NCI-H1092 treated with DMSO at 0.1 percent for 48 hours (cell line): ENCODE data around the gene BCAS4.
"Not testable (repeated sequence)": the region's sequence is repeated elsewhere in the genome, so short reads cannot be mapped to it uniquely, and the experiment has no call there.

Source experiments
- DNase-seq: peaks from one replicate; lab custom pipeline; 2025; lab: John Stamatoyannopoulos, UW

The BCAS4 gene, protein sequence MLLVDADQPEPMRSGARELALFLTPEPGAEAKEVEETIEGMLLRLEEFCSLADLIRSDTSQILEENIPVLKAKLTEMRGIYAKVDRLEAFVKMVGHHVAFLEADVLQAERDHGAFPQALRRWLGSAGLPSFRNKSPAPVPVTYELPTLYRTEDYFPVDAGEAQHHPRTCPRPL

DNA sequence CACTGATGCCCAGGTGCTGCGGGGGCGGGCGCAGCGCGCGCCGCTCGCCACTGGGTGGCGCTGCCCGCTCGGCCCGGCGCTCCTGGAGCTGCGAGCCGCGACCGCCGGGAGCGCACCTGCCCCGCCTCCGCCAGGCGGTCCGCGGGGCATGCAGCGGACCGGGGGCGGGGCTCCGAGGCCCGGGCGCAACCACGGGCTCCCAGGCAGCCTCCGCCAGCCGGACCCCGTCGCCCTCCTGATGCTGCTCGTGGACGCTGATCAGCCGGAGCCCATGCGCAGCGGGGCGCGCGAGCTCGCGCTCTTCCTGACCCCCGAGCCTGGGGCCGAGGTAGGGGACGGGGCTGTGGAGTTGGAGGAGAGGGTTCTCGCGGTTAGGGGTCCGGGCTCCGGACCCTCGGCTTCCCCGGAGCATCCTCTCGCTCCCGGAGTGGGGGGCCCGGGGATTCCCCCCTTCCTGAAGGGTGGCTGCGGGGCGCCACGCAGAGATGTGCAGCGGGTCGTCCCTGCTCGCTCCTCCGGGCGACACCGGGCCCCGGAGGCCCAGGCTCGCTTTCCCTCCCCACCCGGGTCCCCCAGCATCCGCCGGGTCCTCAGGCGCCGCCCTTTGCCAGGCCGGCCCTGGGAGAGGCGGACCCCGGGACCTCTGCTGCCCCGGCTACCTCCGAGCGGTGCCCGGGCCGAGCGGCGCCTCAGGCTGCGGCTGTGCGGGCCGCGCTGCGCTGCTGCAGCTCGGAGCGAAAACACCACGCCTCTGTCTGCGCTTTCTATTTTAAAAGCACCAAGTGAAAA lies at the start of gene BCAS4:
Gene BCAS4 (plus strand): TSS at position 216 of the 789 bp plus-strand sequence. CDS start 23 bp downstream, at position 239.
- peak; percentile 61 for DNase-seq

DNA sequence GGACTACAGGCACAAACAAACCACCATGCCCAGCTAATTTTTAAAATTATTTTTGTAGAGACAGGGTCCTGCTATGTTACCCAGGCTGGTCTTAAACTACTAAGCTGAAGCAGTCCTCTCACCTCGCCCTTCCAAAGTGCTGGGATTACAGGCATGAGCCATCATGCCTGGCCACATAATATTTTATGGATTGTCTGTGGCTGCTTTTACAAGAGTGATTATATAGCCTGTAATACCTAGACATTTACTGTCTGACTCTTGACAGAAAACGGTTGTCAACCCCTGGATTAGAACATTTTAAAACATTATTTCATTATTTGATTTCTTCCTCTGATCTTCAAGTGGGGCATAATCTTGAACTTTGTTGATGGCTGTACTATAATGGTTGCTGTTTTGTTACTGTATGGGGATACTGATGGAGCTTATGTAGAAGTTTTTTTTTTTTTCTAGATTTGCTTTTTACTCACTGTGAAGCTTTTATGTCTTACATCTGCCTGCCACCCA lies 49.2 kb upstream of the BCAS4 start:
- DNase-seq, result no peak

DNA sequence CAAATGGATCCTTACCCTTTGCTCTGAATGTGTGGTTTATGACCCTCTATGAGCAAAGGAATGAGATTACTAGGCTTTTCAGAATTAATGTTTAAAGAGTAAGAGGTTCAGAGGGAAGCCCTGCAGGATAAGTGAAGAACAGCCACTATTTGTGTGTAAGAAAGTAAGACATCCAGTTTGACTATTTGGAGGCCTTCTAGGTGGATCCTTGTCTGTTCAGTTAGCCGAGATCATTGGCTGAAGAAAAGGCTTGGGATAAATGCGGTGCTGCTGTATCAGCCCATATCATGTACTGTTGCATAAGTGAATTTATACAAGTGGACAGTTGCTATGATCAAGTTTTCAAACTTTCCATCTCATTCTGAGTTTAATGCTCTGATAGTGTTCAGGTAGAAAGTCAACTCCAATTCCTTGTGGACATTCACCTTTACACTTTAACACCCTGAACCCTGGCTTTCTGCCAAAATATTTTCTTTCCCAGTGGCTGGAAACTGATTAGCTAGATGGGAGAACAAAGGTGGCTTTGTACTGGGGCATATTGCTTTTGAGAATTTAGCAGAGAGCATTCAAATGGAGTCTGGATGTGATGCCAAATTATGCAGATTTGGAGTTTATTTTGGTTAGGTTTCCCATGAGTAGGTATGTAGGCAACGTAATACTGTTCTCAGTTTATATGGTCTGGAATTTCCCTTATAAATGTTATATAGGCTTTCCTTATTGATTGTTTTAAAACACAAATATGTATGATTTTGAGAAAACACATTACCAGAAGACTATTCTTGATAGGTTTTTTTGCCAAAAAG lies 48.5 kb upstream of the BCAS4 start:
- DNase-seq, result no peak

DNA sequence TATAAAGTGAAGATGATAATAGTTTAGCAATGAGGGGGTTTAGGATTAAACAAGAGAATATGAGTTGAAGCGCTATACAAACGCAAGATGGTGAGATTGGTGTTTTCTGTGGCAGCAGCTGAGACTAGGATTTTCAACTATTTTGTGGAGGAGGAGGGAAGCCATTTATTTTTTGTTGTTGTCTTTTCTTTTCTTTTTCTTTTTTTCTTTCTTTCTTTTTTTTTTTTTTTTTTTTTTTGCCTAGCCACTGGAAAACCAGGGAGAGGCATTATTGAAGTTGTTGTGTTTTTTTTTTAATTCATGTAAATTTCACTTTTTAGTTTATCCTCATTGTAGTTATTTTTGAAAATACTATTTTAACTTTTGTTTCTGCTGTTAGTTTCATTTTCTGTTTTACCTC lies 47.6 kb upstream of the BCAS4 start:
- DNase-seq, result no peak

DNA sequence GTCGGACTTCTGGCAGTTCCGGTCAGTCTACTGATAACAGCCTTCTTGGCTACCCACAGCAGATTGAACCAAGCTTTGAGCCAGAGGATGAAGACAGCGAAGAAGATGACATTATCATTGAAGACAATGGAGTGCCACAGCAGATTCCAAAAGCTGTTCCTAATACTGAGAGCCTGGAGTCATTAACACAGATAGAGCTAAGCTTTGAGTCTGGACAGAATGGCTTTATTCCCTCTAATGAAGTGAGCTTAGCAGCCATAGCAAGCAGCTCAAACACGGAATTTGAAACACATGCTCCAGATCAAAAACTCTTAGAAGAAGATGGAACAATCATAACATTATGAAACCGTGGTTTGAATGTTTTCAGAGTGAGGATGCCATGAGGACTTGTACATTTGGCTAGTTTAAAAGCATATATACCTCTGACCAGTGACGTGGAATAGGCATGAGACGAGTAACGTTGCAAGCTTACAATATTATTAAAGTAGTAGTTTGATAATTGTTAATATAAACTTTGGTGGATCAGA lies 44.7 kb upstream of the BCAS4 start:
- DNase-seq, result no peak

DNA sequence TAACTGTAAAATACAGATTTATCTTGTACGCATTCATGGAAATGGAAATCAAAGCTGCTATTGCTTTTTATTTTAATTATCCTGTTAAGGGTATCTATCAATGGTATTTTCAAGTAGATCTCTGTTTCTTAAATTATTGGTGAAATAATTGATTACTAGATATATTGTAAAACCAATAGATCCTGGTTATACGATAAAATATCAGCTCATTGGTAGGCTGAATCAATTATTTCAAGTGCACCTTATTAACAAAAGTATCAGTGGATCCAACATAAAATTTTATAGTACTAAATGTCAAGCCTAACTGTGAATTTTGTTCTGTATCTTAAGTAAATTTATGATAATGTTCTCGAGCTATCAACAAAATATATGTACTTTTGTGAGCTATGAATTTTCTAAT lies 41.7 kb upstream of the BCAS4 start:
- DNase-seq, result no peak

DNA sequence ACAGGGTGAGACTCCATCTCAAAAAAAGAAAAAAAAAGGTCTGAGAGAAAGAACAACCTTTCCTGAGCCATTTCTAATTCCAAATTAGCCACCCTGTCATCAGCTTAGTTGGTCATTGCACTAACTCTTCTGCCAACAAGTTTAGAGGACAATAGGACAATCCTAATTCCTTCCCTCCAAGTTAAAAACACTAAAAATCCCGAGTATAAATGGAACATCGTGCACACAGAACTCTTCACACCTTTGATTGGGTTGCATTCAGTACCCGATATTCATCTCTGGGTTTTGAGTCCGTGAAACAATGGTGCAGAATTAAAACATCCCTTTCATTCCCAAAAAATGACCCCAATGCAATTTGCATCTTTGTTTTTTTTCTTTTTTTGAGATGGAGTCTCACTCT lies 40.4 kb upstream of the BCAS4 start:
- no peak for DNase-seq

DNA sequence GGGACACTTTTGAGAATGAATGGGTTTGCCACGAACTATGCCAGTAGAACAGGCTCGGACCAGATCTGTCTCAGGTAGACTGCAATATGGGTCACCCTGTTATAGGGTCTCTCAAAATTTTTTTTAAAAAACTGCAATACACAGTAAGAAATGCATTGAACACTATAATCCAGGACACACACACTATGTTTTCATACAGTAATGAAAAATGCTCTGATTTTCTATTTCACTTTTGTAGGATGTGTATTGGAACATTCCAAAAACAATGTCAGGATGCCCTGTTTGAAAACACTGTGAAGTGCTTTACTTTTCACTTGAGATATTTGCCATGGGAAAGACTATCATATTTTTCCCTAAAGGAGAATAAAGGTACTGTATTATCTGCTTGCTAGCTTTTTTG lies 38.4 kb upstream of the BCAS4 start:
- DNase-seq, result no peak

DNA sequence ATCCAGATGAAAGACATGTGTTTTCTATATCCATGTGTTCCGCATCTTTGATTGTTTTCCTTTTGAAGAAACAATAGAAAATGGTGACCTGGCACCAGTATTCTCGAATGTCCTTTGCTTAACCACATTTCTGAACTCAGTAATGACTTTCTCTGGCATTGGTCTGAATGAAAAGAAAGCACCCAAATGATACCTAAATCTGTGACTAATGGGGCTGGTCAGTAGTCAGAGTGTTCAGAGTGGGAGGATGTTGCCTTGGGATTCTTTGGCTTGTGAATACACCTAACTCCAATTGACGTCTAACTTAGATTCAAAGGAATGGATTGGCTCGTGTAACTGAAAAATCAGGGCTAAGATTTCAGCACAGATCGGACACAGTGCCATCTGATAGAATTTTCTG lies 36.4 kb upstream of the BCAS4 start:
- no peak for DNase-seq

DNA sequence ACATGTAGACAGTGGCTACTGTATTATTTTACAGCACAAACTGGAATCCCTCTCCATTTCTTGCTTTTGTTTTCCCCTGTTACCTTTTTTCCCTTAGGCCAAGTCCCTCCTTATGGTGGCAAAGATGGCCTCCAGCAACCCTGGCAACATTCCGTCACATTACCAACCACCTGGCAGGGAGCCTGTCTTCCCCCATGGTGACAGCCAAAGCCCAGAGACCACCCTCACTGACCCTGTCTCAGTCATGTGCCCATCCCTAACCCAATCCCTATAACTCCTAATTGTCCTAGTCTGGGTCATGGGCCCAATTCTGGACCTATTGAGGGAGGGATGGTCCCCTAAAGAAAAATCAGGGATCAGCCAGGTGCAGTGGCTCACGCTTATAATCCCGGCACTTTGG lies 35.9 kb upstream of the BCAS4 start:
- no peak for DNase-seq

DNA sequence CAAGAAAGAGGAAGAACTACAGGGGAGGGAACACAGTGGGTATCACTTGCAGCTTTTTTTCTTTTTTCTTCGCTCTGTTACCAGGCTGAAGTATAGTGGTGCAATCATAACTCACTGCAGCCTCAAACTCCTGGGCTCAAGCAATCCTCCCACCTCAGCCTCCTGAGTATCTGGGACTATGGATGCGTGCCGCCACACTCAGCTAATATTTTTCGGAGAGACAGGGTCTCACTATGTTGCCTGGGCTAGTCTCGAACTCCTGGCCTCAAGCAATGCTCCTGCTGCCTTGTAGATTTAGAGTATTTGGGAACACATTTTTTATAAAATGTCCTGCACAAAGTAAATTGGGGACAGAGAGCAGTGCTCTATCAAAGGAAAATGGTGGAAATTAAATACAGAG lies 35.2 kb upstream of the BCAS4 start:
- no peak for DNase-seq

DNA sequence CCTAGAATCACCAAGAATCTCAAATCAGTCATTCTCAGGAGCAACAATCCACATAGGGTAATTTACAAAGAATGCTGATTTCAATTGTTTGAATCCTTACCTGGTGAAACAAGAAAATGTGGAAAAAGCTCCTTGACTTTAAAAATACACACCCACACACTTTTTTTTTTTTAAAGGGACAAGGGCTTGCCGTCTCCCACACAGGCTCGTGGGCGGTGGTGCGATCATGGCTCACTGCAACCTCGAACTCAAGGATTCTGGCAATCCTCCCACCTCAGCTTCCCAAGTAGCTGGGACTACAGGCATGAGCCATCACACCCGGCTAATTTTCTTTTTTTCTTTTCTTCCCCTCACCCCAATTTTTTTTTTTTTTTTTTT lies 32.8 kb upstream of the BCAS4 start:
- DNase-seq, result no peak

DNA sequence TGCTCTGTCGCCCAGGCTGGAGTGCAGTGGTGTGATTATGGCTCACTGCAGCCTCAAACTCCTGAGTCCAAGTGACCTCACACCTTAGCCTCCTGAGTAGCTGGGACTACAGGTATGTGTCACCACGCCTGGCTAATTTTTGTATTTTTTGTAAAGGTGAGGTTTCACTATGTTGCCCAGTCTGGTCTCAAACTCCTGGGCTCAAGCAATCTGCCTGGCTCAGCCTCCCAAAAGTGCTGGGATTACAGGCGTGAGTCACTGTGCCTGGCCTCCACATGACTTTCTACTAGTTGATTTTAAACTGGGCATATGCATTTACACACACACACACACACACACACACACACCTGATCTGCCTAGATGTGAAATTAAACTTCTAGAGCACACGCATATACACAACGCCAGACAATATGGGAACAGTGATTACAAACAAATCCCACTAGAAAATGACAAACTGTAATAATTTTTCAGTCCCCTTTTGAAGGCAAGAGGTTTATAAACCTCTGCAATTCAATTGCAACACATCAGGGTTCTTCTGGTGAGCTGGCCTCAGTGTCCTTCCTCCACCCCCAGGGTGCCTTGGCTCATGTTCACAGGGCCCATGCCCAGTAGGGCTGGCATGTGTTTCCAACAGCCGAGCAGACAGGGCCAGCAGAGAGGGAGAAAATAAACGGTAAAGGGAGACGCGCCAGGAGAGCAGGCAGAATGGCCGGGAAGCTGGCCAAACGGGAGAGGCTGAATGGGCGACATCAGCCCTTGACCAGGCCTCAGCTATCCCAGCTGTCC lies 32.2 kb upstream of the BCAS4 start:
- DNase-seq, result peak; percentile 98

DNA sequence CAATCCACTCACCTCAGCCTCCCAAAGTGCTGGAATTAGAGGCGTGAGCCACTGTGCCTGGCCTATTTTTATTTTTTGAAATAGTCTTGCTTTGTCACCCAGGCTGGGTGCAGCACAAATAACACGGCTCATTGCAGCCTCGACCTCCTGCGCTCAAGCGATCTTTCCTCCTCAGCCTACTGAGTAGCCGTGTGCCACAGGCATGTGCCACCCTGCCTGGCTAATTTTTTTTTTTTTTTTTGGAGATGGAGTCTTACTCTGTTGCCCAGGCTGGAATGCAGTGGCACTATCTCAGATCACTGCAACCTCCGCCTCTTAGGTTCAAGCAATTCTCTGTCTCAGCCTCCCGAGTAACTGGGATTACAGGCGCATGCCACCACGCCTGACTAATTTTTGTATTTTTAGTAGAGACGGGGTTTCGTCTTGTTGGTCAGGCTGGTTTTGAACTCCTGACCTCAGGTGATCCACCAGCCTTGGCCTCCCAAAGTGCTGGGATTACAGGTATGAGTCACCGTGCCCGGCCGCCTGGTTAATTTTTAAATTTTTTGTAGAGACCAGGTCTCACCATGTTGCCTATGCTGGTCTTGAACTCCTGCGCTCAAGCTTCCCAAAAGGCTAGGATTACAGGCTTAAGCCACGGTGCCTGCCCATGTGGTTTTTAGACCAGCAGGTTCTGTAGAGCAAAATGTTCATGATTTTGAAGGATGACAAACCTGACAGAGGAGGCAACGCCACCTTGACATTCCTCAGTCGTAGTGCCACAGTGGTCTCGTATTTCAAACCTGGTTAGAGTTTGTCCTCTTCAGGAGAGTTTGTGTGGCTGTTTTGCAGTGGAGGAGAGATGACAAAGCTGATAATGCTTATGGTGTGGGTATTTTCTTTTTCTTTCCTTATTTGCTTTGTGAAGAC lies 31.1 kb upstream of the BCAS4 start:
- not testable (repeated sequence) for DNase-seq

DNA sequence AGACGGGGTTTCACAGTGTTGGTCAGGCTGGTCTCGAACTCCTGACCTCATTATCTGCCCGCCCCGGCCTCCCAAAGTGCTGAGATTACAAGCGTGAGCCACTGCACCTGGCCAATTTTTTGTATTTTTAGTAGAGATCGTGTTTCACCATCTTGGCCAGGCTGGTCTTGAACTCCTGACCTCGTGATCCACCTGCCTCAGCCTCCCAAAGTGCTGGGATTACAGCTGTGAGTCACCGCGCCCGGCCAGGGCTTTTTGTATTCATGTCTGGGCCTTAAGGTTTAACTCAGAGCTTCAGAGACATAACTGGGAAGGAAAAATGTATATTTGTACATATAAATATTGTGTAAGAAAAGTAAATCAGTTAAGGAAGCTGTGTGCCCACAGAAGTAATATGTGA lies 29.6 kb upstream of the BCAS4 start:
- not testable (repeated sequence) for DNase-seq

DNA sequence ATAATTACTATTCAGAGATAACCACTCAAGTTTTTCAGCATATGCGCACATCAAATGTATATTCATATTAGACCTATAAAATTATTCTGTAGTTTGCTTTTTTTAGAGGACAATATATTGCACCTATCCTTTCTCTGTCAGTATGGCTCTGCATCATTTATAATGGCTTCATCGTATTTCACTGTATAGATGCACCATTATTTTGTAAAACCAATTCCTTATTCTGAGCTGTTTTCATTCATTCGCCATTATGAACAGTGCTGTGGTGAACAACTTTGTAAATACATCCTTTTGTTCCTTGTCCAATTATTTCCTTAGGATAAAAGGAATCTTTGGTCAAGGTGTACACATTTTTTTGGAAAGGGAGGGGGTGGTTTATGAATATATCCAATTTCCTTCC lies 29.2 kb upstream of the BCAS4 start:
- DNase-seq, result no peak

DNA sequence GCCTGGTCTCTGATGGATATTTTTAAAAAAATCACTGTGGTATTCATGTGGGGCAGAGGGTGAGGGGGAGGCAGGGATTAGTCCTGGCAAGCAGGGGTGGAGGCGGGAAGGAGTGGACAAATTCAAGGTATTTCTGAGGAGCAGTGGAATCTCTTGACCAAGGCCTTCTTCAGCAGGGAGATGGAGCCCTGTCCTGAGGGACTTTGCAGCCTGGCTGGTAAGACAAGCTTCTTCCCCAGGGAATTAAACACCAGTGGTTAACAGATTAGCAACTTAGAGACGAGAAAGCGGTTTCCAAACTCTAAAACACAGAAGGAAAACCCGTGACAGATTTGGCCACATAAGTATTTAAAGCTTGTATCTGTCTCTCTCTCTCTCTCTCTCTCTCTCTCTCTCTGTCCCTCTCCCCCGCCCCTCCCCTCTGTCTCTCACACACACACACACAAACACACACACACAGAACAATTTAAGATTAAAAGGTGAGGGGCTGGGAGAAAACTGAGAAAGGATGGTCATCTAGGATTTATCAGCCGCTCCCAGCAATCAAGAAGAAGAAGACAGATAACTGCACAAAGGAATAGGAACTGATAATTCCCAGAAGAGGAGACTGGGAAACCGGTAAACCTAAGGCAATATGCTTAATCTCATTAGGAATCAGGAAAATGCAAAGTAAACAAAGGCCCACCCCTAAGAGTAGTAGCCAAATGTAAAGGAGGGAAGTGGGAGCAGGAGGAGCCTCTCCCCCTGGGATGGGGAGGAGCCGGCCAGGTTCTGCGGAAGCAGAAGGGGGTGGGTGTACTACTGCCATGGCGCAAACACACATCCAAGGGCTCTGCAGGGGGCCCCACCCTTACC lies 27.7 kb upstream of the BCAS4 start:
- not testable (repeated sequence) for DNase-seq

DNA sequence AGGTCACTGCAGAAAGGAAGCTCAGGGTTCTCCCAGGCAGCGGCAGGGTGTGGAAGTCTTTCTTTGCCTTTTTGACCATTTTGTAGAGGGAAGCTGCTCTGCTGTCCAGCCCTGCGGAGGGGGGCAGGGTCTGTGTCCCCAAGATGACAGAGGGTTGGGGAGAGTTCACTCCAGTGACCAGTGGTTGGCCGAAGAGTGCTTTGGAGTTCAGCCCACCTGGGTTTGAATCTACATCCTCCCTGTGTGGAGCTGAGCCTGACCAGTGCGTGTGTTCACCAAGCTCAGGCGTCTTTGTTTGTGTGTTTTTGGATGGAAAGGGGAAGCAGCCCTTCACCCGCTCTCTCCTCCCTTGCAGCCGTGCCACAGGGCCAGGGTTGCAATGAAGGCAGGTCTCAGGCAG lies 25.9 kb upstream of the BCAS4 start:
- DNase-seq, result not testable (repeated sequence)

DNA sequence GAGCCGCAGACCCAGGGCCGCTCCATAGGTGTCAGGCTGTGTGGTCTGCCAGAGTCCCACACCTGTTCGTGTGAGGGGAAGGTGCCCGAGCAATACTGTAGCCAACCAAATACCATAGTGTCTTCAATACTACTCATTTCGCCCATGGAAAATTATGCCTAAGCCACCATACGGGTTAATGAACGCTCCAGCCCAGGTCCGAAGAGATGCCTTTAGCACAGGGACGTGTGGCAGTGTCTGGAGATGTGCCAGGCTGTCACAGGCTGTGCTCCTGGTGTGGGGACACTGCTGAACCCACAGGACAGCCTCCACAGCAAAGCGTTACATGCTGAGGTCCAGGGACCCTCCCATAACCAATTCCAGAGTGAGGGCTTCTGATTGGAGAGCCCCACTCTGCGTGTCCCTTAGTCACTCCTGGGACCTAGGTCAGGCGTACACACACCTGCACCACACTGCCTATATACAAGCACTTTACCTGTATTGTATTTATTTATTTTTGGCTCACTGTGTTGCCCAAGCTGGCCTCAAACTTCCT lies 25.2 kb upstream of the BCAS4 start:
- DNase-seq, result not testable (repeated sequence)
